ENCODE results near the gene TRAF4. TPM values are rescaled to one million over a fixed set of nuclear protein-coding genes. Genes with fewer than 3 reads are reported as not detected.

Gene TRAF4
- total RNA-seq, 1 donor from 2014 or later, result 73.3 TPM

GRCh38 chr17:28796062-28796461 lies 52.3 kb downstream of the TRAF4 start:
- no peaks in the 10 kb centered on the region for H3K9me3 Mint-ChIP-seq (ENCODE audit: low read depth)

More at GRCh38 chr17:28796062-28796461, 52.3 kb downstream of the TRAF4 start:
- no peak overlapping the region for H3K4me3 Mint-ChIP-seq (ENCODE audit: unreplicated experiment)
- no peaks in the 10 kb centered on the region for H3K27me3 Mint-ChIP-seq (ENCODE audit: low read depth)
- no peak overlapping the region for H3K27ac Mint-ChIP-seq (ENCODE audit: unreplicated experiment)
- no peaks in the 10 kb centered on the region for H3K36me3 Mint-ChIP-seq (ENCODE audit: low read depth)
- no peak for TF ChIP-seq CTCF (IDR thresholded peaks at IDR 0.05)
- peaks cover 6% of the 10 kb centered on the region for H3K4me1 Mint-ChIP-seq (ENCODE audit: low read depth)
- no peak for DNase-seq (ENCODE audit: low spot score)

Other genes with a start within 250 kb of the TRAF4 start
- gene FOXN1, start 237.7 kb upstream of the TRAF4 start, total RNA-seq, result not detected in 3 replicates
- gene UNC119, start 191.4 kb upstream of the TRAF4 start, total RNA-seq, result 19.8 to 24.9 TPM (median 24.1 TPM) in 3 replicates
- 56.5 to 65.7 TPM (median 62.9 TPM) in 3 replicates for gene PIGS, start 172.5 kb upstream of the TRAF4 start, total RNA-seq
- gene ALDOC, start 167.1 kb upstream of the TRAF4 start, total RNA-seq, result 3.9 to 9.5 TPM (median 8.0 TPM) in 3 replicates
- gene SPAG5, start 145.0 kb upstream of the TRAF4 start, total RNA-seq, result 10.3 to 20.3 TPM (median 12.9 TPM) in 3 replicates
- 4.7 to 9.0 TPM (median 6.4 TPM) in 3 replicates for gene RSKR, start 129.8 kb upstream of the TRAF4 start, total RNA-seq
- gene BLTP2, start 98.9 kb upstream of the TRAF4 start, total RNA-seq, result 112 to 158 TPM (median 114 TPM) in 3 replicates
- gene SDF2, start 82.1 kb upstream of the TRAF4 start, total RNA-seq, result 53.6 to 58.2 TPM (median 57.8 TPM) in 3 replicates
- 63.5 to 81.5 TPM (median 63.9 TPM) in 3 replicates for gene SUPT6H, start 81.8 kb upstream of the TRAF4 start, total RNA-seq
- 1.4 to 2.3 TPM (median 2.0 TPM) in 3 replicates for gene PROCA1, start 32.1 kb upstream of the TRAF4 start, total RNA-seq
- gene RAB34, start 26.1 kb upstream of the TRAF4 start, total RNA-seq, result 128 to 132 TPM (median 131 TPM) in 3 replicates
- gene RPL23A, start 24.0 kb upstream of the TRAF4 start, total RNA-seq, result 853 to 1,026 TPM (median 884 TPM) in 3 replicates
- 12.4 to 12.9 TPM (median 12.6 TPM) in 3 replicates for gene TLCD1, start 17.8 kb upstream of the TRAF4 start, total RNA-seq
- gene NEK8, start 15.2 kb upstream of the TRAF4 start, total RNA-seq, result 5.3 to 6.1 TPM (median 5.5 TPM) in 3 replicates
- 18.5 to 22.7 TPM (median 21.0 TPM) in 3 replicates for gene FAM222B, start 98.8 kb downstream of the TRAF4 start, total RNA-seq
- 31.2 to 40.5 TPM (median 31.8 TPM) in 3 replicates for gene ERAL1, start 111.0 kb downstream of the TRAF4 start, total RNA-seq
- 46.6 to 74.1 TPM (median 65.8 TPM) in 3 replicates for gene FLOT2, start 153.7 kb downstream of the TRAF4 start, total RNA-seq
- gene DHRS13, start 159.1 kb downstream of the TRAF4 start, total RNA-seq, result 4.4 to 6.0 TPM (median 5.8 TPM) in 3 replicates
- 30.2 to 49.2 TPM (median 33.6 TPM) in 3 replicates for gene PHF12, start 207.5 kb downstream of the TRAF4 start, total RNA-seq